ENCODE results near the gene PER2. TPM values are rescaled to one million over a fixed set of nuclear protein-coding genes. Genes with fewer than 3 reads are reported as not detected.

PER2 gene
- total and polyA plus RNA-seq, 2 of the 13 experiments (the other 11 are each of a cell fraction or from before 2014, with no cell fraction given): 5.1 to 9.4 TPM

GRCh38 chr2:238244151-238244550, 44.3 kb downstream of the PER2 start (continued):
- TF ChIP-seq, protein P1, sequence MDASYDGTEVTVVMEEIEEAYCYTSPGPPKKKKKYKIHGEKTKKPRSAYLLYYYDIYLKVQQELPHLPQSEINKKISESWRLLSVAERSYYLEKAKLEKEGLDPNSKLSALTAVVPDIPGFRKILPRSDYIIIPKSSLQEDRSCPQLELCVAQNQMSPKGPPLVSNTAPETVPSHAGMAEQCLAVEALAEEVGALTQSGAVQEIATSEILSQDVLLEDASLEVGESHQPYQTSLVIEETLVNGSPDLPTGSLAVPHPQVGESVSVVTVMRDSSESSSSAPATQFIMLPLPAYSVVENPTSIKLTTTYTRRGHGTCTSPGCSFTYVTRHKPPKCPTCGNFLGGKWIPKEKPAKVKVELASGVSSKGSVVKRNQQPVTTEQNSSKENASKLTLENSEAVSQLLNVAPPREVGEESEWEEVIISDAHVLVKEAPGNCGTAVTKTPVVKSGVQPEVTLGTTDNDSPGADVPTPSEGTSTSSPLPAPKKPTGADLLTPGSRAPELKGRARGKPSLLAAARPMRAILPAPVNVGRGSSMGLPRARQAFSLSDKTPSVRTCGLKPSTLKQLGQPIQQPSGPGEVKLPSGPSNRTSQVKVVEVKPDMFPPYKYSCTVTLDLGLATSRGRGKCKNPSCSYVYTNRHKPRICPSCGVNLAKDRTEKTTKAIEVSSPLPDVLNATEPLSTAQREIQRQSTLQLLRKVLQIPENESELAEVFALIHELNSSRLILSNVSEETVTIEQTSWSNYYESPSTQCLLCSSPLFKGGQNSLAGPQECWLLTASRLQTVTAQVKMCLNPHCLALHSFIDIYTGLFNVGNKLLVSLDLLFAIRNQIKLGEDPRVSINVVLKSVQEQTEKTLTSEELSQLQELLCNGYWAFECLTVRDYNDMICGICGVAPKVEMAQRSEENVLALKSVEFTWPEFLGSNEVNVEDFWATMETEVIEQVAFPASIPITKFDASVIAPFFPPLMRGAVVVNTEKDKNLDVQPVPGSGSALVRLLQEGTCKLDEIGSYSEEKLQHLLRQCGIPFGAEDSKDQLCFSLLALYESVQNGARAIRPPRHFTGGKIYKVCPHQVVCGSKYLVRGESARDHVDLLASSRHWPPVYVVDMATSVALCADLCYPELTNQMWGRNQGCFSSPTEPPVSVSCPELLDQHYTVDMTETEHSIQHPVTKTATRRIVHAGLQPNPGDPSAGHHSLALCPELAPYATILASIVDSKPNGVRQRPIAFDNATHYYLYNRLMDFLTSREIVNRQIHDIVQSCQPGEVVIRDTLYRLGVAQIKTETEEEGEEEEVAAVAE (CRISPR knock-in tag; IDR thresholded peaks at IDR 0.05; ENCODE audit: borderline replicate concordance): no peak
- TF ChIP-seq NONO (IDR thresholded peaks at IDR 0.05): no peak
- no peak for TF ChIP-seq NONO (CRISPR knock-in tag; conservative IDR thresholded peaks at IDR 0.05)
- TF ChIP-seq ZNF350 (CRISPR knock-in tag; IDR thresholded peaks at IDR 0.05; ENCODE audit: borderline replicate concordance, low read depth): no peak
- no peak for TF ChIP-seq AKAP8 (CRISPR knock-in tag; IDR thresholded peaks at IDR 0.05)
- TF ChIP-seq ONECUT2 (CRISPR knock-in tag; IDR thresholded peaks at IDR 0.05): no peak
- no peak for TF ChIP-seq ZNF335 (CRISPR knock-in tag; IDR thresholded peaks at IDR 0.05)
- no peak for TF ChIP-seq MED13 (CRISPR knock-in tag; IDR thresholded peaks at IDR 0.05)
- no peak for TF ChIP-seq MED1 (CRISPR knock-in tag; IDR thresholded peaks at IDR 0.05)
- TF ChIP-seq REST (IDR thresholded peaks at IDR 0.05; ENCODE audit: borderline replicate concordance in 1 of 2, low read depth in 1 of 2, low read length in 2 of 2): no peak
